ENCODE results near the gene GLS2. TPM values are rescaled to one million over a fixed set of nuclear protein-coding genes. Genes with fewer than 3 reads are reported as not detected.

GLS2 gene
- total RNA-seq: 1 to 10 TPM; 2.3 to 2.5 TPM
- 3.2 TPM for polyA plus RNA-seq

DNA sequence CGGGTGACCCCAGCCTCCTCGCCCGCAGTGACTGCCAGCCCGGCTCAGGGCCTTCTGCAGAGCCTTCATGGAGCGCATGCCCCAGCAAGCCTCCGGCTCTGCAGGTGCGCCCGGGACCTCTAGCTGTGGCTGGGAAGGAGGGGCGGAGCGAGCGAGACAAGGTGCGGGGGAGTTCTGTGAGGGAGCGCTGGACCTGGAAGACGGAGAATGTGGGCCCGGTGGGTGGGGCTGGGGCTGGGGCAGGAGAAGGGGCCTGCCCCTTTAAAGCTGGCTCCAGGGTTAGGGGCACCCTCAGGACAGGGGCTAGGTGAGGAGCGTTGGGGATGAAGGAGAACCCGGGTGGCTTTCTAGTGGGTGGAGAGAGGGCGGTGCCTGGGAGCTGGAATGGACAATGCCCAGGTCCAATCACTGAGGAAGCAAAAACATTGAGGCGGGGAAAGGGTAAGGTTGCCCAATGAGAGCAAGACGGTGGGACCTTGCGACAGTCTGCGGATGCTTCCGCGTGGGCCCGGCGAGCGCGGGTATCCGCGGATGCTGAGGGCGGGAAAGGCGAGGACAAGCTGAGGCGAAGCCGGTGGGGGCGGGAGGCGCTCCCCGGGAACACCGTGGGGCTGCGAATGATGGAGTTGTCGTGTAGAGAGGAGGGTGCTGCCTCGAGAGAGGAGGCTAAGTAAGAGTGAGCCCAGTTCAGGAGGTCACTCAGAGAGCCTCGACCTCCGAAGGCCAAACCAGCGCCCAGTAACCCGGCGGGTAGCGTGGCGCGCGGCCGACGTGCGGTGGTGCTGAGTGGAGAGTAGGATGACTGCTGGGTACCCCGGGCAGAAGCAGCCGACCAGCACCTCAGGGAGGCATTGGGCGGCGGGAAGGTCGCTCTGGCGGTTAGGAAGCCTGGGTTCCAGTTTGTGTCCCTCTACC, at the start of gene GLS2:
GLS2 (minus strand) TSS at position 121 of the 915 bp plus-strand sequence; CDS start at position 78, 43 bp downstream.
- peak within 1 kb of the TSS; percentile 80 to 95 (median 89) for H3K4me3 Mint-ChIP-seq
- POLR2A ChIA-PET: interaction anchor here (0.8 to 1.9 kb wide), 3 partner anchors 15 to 266 kb away, joined by 3 to 9 read pairs (median 4); partner anchors contain the start of genes RNF41 and SPRYD4
- H3K9me3 Mint-ChIP-seq: peaks cover 0 to 3% (median 0%) of the 10 kb centered on the region in 5 donors
- no peak within 1 kb of the TSS for H3K27ac ChIP-seq (ENCODE audit: low read depth, low read length)
- no peaks in the 10 kb centered on the region for H3K9me3 ChIP-seq (ENCODE audit: low read length)
- H3K27me3 ChIP-seq (ENCODE audit: insufficient read depth, low read length, poor library complexity, severe bottlenecking): peaks cover 4% of the 10 kb centered on the region
- peak within 1 kb of the TSS; percentile 2 to 87 (median 72) for H3K27ac Mint-ChIP-seq
- peaks cover 10% of the 10 kb centered on the region for H3K4me1 ChIP-seq (ENCODE audit: insufficient read depth, low read length)
- peak; percentile 51 to 82 (median 76) for DNase-seq
- peak within 1 kb of the TSS; percentile 78 for H3K4me3 ChIP-seq (ENCODE audit: low read length)
- no peaks in the 10 kb centered on the region for H3K36me3 ChIP-seq (ENCODE audit: insufficient read depth, low read length)
- CTCF ChIA-PET: interaction anchor here (0.8 to 1.5 kb wide), 3 partner anchors 8 to 149 kb away, joined by 3 to 8 read pairs (median 5); partner anchors contain the start of gene SPRYD4
- H3K36me3 Mint-ChIP-seq: peaks cover 0 to 3% (median 0%) of the 10 kb centered on the region in 3 donors
- peaks cover 12 to 20% (median 18%) of the 10 kb centered on the region in 3 donors for H3K4me1 Mint-ChIP-seq
- peaks cover 12 to 33% of the 10 kb centered on the region in 2 donors for H3K27me3 Mint-ChIP-seq

DNA sequence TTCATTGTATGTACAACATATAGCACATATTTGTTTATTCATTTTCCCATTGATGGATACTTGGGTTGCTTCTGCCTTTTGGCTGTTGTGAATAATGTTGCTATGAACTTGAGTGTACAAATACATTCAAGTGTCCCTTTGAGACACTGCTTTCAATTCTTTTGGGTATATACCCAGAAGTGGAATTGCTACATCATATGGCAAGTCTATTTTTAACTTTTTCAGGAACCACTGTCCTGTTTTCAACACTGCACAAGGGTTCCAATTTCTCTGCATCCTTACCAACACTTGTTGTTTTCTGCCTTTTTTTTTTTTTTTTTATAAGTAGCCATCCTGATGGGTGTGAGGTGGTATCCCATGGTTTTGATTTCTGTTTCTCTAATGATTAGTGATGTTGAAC, 49.6 kb upstream of the GLS2 start:
- Histone ChIP-seq H3K9me3 (ENCODE audit: low read length) (no peaks in the 10 kb centered on the region), H3K27me3 (ENCODE audit: insufficient read depth, low read length, poor library complexity, severe bottlenecking) (no peaks in the 10 kb centered on the region), H3K4me1 (ENCODE audit: insufficient read depth, low read length) (no peaks in the 10 kb centered on the region), H3K27ac (ENCODE audit: low read depth, low read length) (no peak overlapping the region), H3K4me3 (ENCODE audit: low read length) (no peak overlapping the region), H3K36me3 (ENCODE audit: insufficient read depth, low read length) (no peaks in the 10 kb centered on the region)
- no peak overlapping the region for H3K4me3 Mint-ChIP-seq
- no peaks in the 10 kb centered on the region for H3K27me3 Mint-ChIP-seq
- no peak for DNase-seq
- H3K27ac Mint-ChIP-seq: peak overlapping the region in 1 of 8 donors; percentile 38
- peaks cover 0 to 3% (median 0%) of the 10 kb centered on the region in 3 donors for H3K4me1 Mint-ChIP-seq
- ChIA-PET POLR2A (no interaction called here), CTCF (no interaction called here)
- H3K36me3 Mint-ChIP-seq: peaks cover 0 to 2% (median 0%) of the 10 kb centered on the region in 3 donors
- H3K9me3 Mint-ChIP-seq: no peaks in the 10 kb centered on the region

DNA sequence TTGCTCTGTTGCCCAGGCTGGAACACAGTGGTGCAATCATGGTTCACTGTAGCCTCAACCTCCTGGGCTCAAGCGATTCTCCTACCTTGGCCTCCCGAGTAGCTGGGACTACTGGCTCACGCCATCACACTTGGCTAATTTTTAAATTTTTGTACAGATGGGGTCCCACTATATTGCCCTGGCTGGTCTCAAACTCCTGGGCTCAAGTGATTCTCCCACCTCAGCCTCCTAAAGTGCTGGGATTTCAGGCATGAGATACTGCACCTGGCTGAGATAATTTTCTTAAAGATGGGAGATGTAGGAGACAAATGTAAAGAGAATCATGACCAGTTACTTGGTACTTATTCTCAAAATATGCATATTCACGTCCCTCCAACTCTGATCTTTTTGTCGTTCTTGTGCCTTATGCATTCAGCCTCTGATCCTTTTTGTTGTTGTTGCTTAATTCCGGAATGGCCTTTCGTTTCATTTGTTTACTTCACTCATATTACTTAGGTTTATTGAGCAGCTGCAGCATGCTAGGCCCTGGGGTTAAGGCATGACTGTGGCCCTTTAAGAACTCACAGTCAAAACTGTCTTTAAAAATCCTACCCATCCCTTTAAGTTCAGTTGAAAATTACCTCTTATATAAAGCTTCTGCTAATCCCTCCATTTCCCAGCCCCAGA, 42.6 kb upstream of the GLS2 start:
- ChIA-PET CTCF (interaction anchor here (1.4 kb wide), 1 partner anchor 43 kb away, joined by 4 read pairs; no protein-coding TSS in a partner anchor), POLR2A (no interaction called here)
- H3K4me1 Mint-ChIP-seq: no peaks in the 10 kb centered on the region
- H3K27ac Mint-ChIP-seq: no peak overlapping the region
- Histone ChIP-seq H3K27ac (ENCODE audit: low read depth, low read length) (no peak overlapping the region), H3K27me3 (ENCODE audit: insufficient read depth, low read length, poor library complexity, severe bottlenecking) (no peaks in the 10 kb centered on the region), H3K4me1 (ENCODE audit: insufficient read depth, low read length) (no peaks in the 10 kb centered on the region), H3K36me3 (ENCODE audit: insufficient read depth, low read length) (no peaks in the 10 kb centered on the region), H3K9me3 (ENCODE audit: low read length) (no peaks in the 10 kb centered on the region), H3K4me3 (ENCODE audit: low read length) (no peak overlapping the region)
- no peak overlapping the region for H3K4me3 Mint-ChIP-seq
- no peaks in the 10 kb centered on the region for H3K9me3 Mint-ChIP-seq
- H3K27me3 Mint-ChIP-seq: no peaks in the 10 kb centered on the region
- peaks cover 0 to under 1% (median 0%) of the 10 kb centered on the region in 3 donors for H3K36me3 Mint-ChIP-seq
- DNase-seq: no peak

DNA sequence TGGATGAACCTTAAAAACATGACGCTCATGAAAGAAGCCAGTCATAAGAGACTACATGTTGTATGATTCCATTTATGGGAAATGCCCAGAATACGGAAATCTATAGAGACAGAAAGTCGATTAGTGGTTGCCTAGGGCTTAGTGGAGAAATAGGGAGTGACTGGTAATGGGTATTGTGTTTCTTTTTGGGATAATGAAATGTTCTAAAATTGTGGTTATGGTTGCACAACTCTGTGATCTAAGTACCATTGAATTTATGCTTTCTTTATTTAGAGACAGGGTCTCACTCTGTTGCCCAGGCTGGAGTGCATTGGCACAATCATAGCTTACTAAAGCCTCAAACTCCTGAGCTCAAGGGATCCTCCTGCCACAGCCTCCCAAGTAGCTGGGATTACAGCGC, 41.7 kb upstream of the GLS2 start:
- Mint-ChIP-seq H3K27me3 (no peaks in the 10 kb centered on the region), H3K9me3 (no peaks in the 10 kb centered on the region), H3K27ac (no peak overlapping the region), H3K4me1 (no peaks in the 10 kb centered on the region), H3K36me3 (no peaks in the 10 kb centered on the region), H3K4me3 (no peak overlapping the region)
- POLR2A ChIA-PET: no interaction called here
- H3K4me1 ChIP-seq (ENCODE audit: insufficient read depth, low read length): no peaks in the 10 kb centered on the region
- no peaks in the 10 kb centered on the region for H3K27me3 ChIP-seq (ENCODE audit: insufficient read depth, low read length, poor library complexity, severe bottlenecking)
- no peak overlapping the region for H3K27ac ChIP-seq (ENCODE audit: low read depth, low read length)
- no peak for DNase-seq
- H3K36me3 ChIP-seq (ENCODE audit: insufficient read depth, low read length): no peaks in the 10 kb centered on the region
- no peak overlapping the region for H3K4me3 ChIP-seq (ENCODE audit: low read length)
- CTCF ChIA-PET: interaction anchor here (1.4 kb wide), 1 partner anchor 44 kb away, joined by 4 read pairs; no protein-coding TSS in a partner anchor
- H3K9me3 ChIP-seq (ENCODE audit: low read length): no peaks in the 10 kb centered on the region

DNA sequence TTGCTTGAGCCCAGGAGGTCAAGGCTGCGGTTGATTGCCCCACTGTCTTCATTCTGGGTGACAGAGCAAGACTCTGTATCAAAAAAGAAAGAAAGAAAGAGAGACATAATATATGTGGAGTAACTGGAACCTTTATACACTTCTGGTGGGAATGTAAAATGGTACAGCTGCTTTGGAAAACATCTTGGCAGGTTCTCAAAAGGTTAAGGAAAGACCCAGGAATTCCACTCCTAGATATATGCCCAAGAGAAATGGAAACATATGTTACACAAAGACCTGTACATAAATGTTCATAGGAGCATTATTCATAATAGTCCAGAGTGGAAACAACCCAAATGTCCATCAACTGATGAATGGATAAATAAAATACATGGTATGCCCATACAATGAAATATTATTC, 40.9 kb upstream of the GLS2 start:
- H3K4me3 Mint-ChIP-seq: no peak overlapping the region
- no peaks in the 10 kb centered on the region for H3K9me3 Mint-ChIP-seq
- no peaks in the 10 kb centered on the region for H3K36me3 Mint-ChIP-seq
- H3K4me1 Mint-ChIP-seq: peaks cover 0 to 4% (median 4%) of the 10 kb centered on the region in 3 donors
- Histone ChIP-seq H3K9me3 (ENCODE audit: low read length) (no peaks in the 10 kb centered on the region), H3K36me3 (ENCODE audit: insufficient read depth, low read length) (no peaks in the 10 kb centered on the region), H3K4me3 (ENCODE audit: low read length) (no peak overlapping the region), H3K27ac (ENCODE audit: low read depth, low read length) (no peak overlapping the region), H3K27me3 (ENCODE audit: insufficient read depth, low read length, poor library complexity, severe bottlenecking) (no peaks in the 10 kb centered on the region), H3K4me1 (ENCODE audit: insufficient read depth, low read length) (no peaks in the 10 kb centered on the region)
- no peak for DNase-seq
- H3K27me3 Mint-ChIP-seq: no peaks in the 10 kb centered on the region
- H3K27ac Mint-ChIP-seq: peak overlapping the region in 1 of 8 donors; percentile 48
- CTCF ChIA-PET: interaction anchor here (0.8 kb wide), 1 partner anchor 11 kb away, joined by 3 read pairs; no protein-coding TSS in a partner anchor
- POLR2A ChIA-PET: no interaction called here

DNA sequence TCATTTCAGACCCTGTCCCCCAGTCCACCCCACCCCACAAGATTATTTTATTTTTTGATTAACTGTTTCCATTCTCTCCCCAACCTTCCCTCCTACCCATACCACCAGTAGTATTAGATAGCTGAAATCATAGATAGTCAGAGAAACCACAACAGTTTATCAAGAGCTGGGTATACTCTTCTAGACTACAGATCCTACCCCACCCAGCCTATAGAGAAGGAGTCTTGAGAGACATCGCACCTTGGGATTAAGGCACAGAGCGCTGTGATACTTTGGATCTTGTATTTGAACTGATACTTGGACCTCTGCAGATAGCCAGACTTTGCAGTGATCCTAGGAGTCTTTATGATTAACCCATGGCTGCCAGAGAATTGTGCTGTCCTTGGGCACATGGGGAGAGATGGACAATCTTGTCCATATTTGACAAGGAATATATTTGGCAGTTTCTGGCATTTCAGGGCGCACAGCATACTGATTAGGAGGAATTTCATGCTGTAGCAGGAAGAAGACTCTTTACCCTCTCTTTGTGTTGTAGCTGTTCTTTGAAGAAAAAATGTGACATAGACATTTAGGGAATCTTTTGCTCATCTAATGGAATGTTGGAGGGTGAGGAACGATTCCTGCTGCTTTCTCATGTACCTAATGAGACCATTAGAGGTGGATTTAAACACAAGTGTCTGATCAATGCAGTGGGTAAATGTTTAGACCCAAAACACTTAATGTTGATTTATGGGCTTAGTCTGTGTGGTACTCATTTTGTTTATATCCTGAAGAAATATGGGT, 34.6 kb upstream of the GLS2 start:
- no peaks in the 10 kb centered on the region for H3K9me3 Mint-ChIP-seq
- ChIA-PET CTCF (interaction anchor here (0.8 to 3.1 kb wide), 6 partner anchors 9 to 58 kb away, joined by 3 to 13 read pairs (median 6); no protein-coding TSS in a partner anchor), POLR2A (interaction anchor here (1.6 kb wide), 1 partner anchor 114 kb away, joined by 3 read pairs; no protein-coding TSS in a partner anchor)
- peaks cover 22 to 37% (median 23%) of the 10 kb centered on the region in 3 donors for H3K4me1 Mint-ChIP-seq
- H3K27me3 Mint-ChIP-seq: peaks cover 0 to 3% of the 10 kb centered on the region in 2 donors
- H3K27ac Mint-ChIP-seq: peak overlapping the region in 7 of 8 donors; percentile 41 to 96 (median 92)
- no peaks in the 10 kb centered on the region for H3K36me3 Mint-ChIP-seq
- no peak for DNase-seq
- H3K4me3 Mint-ChIP-seq: peak overlapping the region; percentile 88 to 95 (median 91)
- peaks cover 29% of the 10 kb centered on the region for H3K4me1 ChIP-seq (ENCODE audit: insufficient read depth, low read length)
- H3K36me3 ChIP-seq (ENCODE audit: insufficient read depth, low read length): no peaks in the 10 kb centered on the region
- no peak overlapping the region for H3K27ac ChIP-seq (ENCODE audit: low read depth, low read length)
- no peaks in the 10 kb centered on the region for H3K9me3 ChIP-seq (ENCODE audit: low read length)
- no peaks in the 10 kb centered on the region for H3K27me3 ChIP-seq (ENCODE audit: insufficient read depth, low read length, poor library complexity, severe bottlenecking)
- H3K4me3 ChIP-seq (ENCODE audit: low read length): peak overlapping the region; percentile 63

DNA sequence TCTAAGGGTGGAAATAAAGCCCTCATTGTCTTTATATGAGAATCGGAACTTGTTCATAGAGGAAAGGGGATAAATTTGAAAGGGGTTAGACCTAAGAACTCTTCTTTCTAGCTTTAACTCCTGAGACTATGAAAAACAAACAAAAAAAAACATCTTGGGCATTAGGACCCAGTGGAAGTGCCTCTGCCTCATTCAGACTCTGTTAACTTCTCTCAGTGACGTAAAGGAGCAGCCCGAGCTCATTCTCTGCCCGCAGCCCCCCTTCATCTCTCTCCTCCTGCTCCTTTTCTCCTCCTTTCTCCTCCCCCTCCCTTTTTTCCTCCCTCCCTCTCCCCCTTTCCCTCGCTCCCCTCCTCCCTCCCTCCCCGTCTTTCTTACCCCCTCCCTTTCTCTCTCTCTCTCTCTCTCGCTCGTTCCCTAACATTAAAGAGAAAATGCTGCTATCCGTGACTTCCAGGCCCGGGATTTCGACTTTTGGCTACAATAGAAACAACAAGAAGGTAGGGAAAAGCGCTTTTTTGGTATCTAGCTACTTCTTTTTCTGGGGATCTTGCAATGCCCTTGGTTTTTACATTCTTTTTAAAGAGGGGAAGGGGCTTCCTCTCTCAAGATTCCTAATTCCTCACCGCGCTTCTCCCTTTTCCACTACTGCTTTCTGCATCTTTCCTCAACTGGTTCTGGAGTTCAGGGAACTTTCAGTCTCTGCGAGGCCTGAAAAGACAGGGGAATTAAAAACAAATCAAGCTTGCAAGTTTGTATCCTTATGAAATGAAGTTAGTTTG, 33.8 kb upstream of the GLS2 start, which contains the start of gene RBMS2:
RBMS2 (plus strand) TSS at position 231 of the 782 bp plus-strand sequence; CDS start at position 435, 204 bp downstream.
- peaks cover 29% of the 10 kb centered on the region for H3K4me1 ChIP-seq (ENCODE audit: insufficient read depth, low read length)
- no peaks in the 10 kb centered on the region for H3K36me3 Mint-ChIP-seq
- no peaks in the 10 kb centered on the region for H3K9me3 Mint-ChIP-seq
- peak within 1 kb of the TSS; percentile 32 for H3K27ac ChIP-seq (ENCODE audit: low read depth, low read length)
- peak; percentile 17 to 68 (median 50) for DNase-seq
- H3K9me3 ChIP-seq (ENCODE audit: low read length): no peaks in the 10 kb centered on the region
- CTCF ChIA-PET: interaction anchor here (0.8 to 3.1 kb wide), 9 partner anchors 8 to 59 kb away, joined by 3 to 13 read pairs (median 5); no protein-coding TSS in a partner anchor
- peak within 1 kb of the TSS; percentile 79 to 96 (median 92) for H3K27ac Mint-ChIP-seq
- H3K4me3 Mint-ChIP-seq: peak within 1 kb of the TSS; percentile 88 to 95 (median 91)
- H3K27me3 Mint-ChIP-seq: peaks cover 0 to 3% of the 10 kb centered on the region in 2 donors
- H3K4me1 Mint-ChIP-seq: peaks cover 22 to 37% (median 23%) of the 10 kb centered on the region in 3 donors
- no peaks in the 10 kb centered on the region for H3K36me3 ChIP-seq (ENCODE audit: insufficient read depth, low read length)
- peak within 1 kb of the TSS; percentile 63 for H3K4me3 ChIP-seq (ENCODE audit: low read length)
- POLR2A ChIA-PET: interaction anchor here (0.6 to 1.6 kb wide), 8 partner anchors 19 to 235 kb away, joined by 3 to 6 read pairs (median 4); partner anchors contain the start of gene STAT2
- no peaks in the 10 kb centered on the region for H3K27me3 ChIP-seq (ENCODE audit: insufficient read depth, low read length, poor library complexity, severe bottlenecking)

All from CD8-positive, alpha-beta memory T cell (primary cell).